Naive B cell (primary cell): Measurements from ENCODE around the gene BRF1. TPM values are rescaled to one million over a fixed set of nuclear protein-coding genes. Genes with fewer than 3 reads are reported as not detected.

ENCODE experiments used
- ATAC-seq, 2 donors: fragments of 150-1000 bp; cut with Tn5 transposase; 2 replicates each; pipeline ENCODE4 v1.10.0; 2021; ENCODE audit warnings: low read depth in 2 of 2, mild to moderate bottlenecking in 2 of 2, moderate library complexity in 2 of 2
- DNase-seq: peaks from one replicate; pipeline ENCODE4 v3.0.0; 2022
- H3K27ac Mint-ChIP-seq, 6 donors: one replicate each; pipeline ENCODE4 v1.8.0; 2020 to 2022; ENCODE audit warnings: mild to moderate bottlenecking in 6 of 6, mixed read lengths in 6 of 6, moderate library complexity in 5 of 6, inconsistent platforms in 2 of 6
- H3K27me3 Mint-ChIP-seq, 3 donors: one replicate each; pipeline ENCODE4 v1.8.0; 2021 to 2022; ENCODE audit warnings: mixed read lengths in 3 of 3, mild to moderate bottlenecking in 1 of 3
- H3K36me3 Mint-ChIP-seq, 2 donors: one replicate each; pipeline ENCODE4 v1.8.0; 2020 to 2022; ENCODE audit warnings: mixed read lengths in 2 of 2, inconsistent platforms in 1 of 2, mild to moderate bottlenecking in 1 of 2
- H3K4me1 Mint-ChIP-seq, 3 donors: one replicate each; pipeline ENCODE4 v1.8.0; 2020 to 2022; ENCODE audit warnings: mixed read lengths in 3 of 3, inconsistent platforms in 1 of 3, mild to moderate bottlenecking in 1 of 3, moderate library complexity in 1 of 3
- H3K4me3 Mint-ChIP-seq, 8 donors: one replicate each; pipeline ENCODE4 v1.8.0; 2020 to 2022; ENCODE audit warnings: mild to moderate bottlenecking in 8 of 8, mixed read lengths in 8 of 8, moderate library complexity in 8 of 8, inconsistent platforms in 2 of 8
- H3K9me3 Mint-ChIP-seq, 7 donors: one replicate each; pipeline ENCODE4 v1.8.0; 2020 to 2022; ENCODE audit warnings: mixed read lengths in 7 of 7, mild to moderate bottlenecking in 5 of 7, inconsistent platforms in 2 of 7, moderate library complexity in 1 of 7
- polyA plus RNA-seq, 6 donors: library from polyadenylated mRNA; unstranded; fragments of 300-500 nt; fragmentation: Illumina TruSeq; gene quantifications; one replicate each; pipeline ENCODE4 v1.2.3, GENCODE V29; 2021; ENCODE audit warnings: low read depth in 6 of 6

Gene BRF1
- polyA plus RNA-seq, 6 donors from 2014 or later = 3.1 to 8.9 (median 6.0) TPM

DNA sequence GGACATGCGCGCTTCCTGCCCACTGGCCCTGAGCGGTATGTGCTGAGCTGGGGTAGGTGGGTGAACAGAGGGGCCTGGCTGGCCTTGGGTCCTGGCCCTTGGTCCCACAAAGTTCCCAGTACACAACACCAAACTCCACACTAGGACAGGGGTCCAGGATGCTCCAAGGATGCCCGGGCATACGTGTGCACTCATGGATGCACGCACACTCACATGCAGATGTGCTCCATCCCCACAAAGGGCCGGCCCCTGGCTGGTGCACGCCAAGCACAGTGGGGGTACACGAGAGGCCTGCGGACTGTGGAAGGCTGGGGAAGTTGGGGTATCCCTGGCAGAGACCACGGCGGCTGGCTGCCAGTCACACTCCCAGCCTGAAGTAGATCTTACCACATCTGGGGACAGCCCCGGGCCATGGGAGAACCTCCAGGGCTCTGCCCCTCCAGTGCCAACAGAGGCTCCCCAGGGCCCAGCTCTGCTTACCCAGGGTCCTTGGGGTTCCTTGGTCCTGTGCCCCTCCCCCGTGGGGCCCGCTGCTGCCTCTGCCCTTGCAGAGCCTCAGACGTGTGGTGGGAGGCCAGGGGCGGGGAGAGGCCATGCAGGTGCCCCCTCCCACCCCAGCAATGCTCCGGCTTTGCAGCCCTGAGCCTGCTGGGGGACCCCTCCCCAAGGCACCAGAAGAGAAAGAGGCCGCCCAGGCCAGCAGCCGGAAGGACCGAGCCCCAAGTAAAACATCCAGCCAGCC is 95.7 kb downstream of the BRF1 start:
- Mint-ChIP-seq H3K4me3 (no peak overlapping the region), H3K36me3 (no peaks in the 10 kb centered on the region), H3K9me3 (no peaks in the 10 kb centered on the region), H3K4me1 (peaks cover 7 to 26% (median 19%) of the 10 kb centered on the region in 3 donors), H3K27me3 (peaks cover 0 to 13% (median 8%) of the 10 kb centered on the region in 3 donors), H3K27ac (no peak overlapping the region)
- no peak for DNase-seq
- no peak for ATAC-seq

DNA sequence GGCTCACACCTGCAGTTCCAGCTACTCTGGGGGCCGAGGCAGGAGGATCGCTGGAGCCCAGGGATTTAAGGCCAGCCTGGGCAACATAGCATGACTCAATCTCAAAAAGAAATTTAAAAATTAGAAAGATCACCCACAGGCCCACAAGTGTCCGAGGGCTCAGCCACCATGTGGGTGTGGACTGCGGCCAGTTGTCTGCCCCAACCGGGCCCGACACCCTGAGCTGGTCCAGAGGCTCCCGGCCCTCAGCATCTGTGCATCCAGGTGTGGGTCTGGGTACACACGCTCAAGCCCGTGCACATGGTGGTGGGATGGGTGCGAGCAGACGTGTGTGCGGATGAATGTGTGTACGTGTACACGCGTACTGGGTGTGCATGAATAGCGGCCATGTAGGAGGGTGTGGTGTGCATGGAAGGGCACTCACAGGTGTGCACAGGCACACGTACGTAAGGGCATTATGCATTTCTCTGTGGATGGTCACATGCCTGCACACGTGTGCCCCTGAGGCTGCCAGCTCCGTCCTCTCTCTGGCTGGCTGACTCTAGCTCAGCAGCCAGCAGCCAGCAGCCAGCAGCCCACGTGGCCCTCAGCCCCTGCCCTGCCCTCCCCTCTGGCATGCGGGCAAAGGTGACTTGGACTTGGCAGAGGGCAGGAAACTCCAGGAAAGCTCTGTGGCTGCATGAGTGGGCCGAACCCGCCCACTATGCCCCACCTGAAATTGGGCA is 96.4 kb downstream of the BRF1 start:
- H3K27ac Mint-ChIP-seq = peak overlapping the region in 4 of 6 donors; percentile 47 to 78 (median 61)
- peaks cover 7 to 26% (median 19%) of the 10 kb centered on the region in 3 donors for H3K4me1 Mint-ChIP-seq
- H3K4me3 Mint-ChIP-seq = no peak overlapping the region
- ATAC-seq = peak; percentile 20 to 51
- H3K36me3 Mint-ChIP-seq = no peaks in the 10 kb centered on the region
- H3K27me3 Mint-ChIP-seq = peaks cover 3 to 20% (median 16%) of the 10 kb centered on the region in 3 donors
- no peaks in the 10 kb centered on the region for H3K9me3 Mint-ChIP-seq
- DNase-seq = no peak

DNA sequence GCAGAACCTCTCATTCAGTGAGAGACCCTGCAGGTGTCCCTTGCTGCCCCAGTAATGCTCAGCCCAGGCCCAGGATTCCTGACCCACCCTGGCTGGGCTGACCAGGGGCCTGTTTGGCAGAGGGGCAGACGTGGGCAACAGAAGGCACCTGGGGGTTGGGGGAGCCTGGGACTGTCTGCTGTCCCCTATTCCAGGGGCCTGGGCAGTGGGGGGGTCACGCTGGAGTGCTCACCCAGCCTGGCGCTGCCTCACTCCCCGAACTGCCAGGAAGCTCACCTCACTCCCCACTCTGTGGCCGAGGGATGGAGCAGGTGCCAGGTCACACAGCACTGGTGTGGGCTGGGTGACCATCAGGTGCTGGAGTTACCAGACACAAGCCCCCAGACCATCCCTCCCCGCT is 97.1 kb downstream of the BRF1 start:
- no peak for ATAC-seq
- no peak for DNase-seq
- H3K4me3 Mint-ChIP-seq = no peak overlapping the region
- no peaks in the 10 kb centered on the region for H3K9me3 Mint-ChIP-seq
- H3K27me3 Mint-ChIP-seq = peaks cover 8 to 27% (median 22%) of the 10 kb centered on the region in 3 donors
- no peaks in the 10 kb centered on the region for H3K36me3 Mint-ChIP-seq
- H3K4me1 Mint-ChIP-seq = peaks cover 7 to 25% (median 21%) of the 10 kb centered on the region in 3 donors
- H3K27ac Mint-ChIP-seq = peak overlapping the region in 2 of 6 donors; percentile 19 to 72

DNA sequence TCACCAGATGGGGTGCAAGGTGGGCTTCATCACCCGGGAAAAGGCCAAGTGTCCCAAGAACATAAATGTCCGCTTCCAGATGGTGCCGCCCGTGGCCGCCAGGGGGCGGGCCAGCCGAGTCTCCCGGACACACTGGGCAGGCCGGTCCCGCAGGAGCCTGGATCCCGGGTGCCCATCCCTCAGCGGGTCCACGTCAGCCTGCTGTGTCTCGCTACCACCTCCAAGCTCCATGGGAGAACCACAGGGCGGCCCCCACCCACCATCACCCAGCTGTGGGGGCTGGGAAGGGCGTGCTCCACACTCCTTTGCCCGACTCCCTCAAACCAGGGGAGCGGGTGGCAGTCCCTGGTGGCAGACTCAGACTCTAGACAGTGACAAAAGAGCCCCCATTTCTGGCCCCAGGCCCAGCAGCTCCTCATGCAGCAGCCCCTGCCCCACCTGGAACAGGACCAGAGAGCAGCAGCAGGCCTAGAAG is 97.7 kb downstream of the BRF1 start:
- peak overlapping the region in 2 of 6 donors; percentile 26 to 65 for H3K27ac Mint-ChIP-seq
- peaks cover 14 to 33% (median 28%) of the 10 kb centered on the region in 3 donors for H3K27me3 Mint-ChIP-seq
- no peaks in the 10 kb centered on the region for H3K36me3 Mint-ChIP-seq
- peak; percentile 38 to 49 for ATAC-seq
- DNase-seq = peak; percentile 52
- H3K9me3 Mint-ChIP-seq = no peaks in the 10 kb centered on the region
- H3K4me3 Mint-ChIP-seq = peak overlapping the region in 1 of 8 donors; percentile 30
- H3K4me1 Mint-ChIP-seq = peaks cover 7 to 22% (median 21%) of the 10 kb centered on the region in 3 donors

- peak overlapping the region in 5 of 8 donors; percentile 12 to 64 (median 43) for H3K4me3 Mint-ChIP-seq
- no peaks in the 10 kb centered on the region for H3K36me3 Mint-ChIP-seq
- peak overlapping the region in 1 of 6 donors; percentile 79 for H3K27ac Mint-ChIP-seq
- peak; percentile 31 to 32 for ATAC-seq
- DNase-seq = peak; percentile 34
- H3K9me3 Mint-ChIP-seq = no peaks in the 10 kb centered on the region
- peaks cover 7 to 22% (median 21%) of the 10 kb centered on the region in 3 donors for H3K4me1 Mint-ChIP-seq
- H3K27me3 Mint-ChIP-seq = peaks cover 17 to 44% (median 33%) of the 10 kb centered on the region in 3 donors
Observed at GRCh38 chr14:105201925-105202513, 98.8 kb downstream of the BRF1 start.

- Mint-ChIP-seq H3K27ac (peak overlapping the region in 2 of 6 donors; percentile 47 to 54), H3K36me3 (no peaks in the 10 kb centered on the region), H3K27me3 (peaks cover 17 to 45% (median 33%) of the 10 kb centered on the region in 3 donors), H3K4me3 (peak overlapping the region in 5 of 8 donors; percentile 12 to 64 (median 43)), H3K9me3 (no peaks in the 10 kb centered on the region), H3K4me1 (peaks cover 7 to 22% (median 21%) of the 10 kb centered on the region in 3 donors)
- DNase-seq = no peak
- peak; percentile 4 to 11 for ATAC-seq
Observed at GRCh38 chr14:105201156-105201924, 99.5 kb downstream of the BRF1 start.

GRCh38 chr14:105200641-105201040 is 100.2 kb downstream of the BRF1 start:
- Mint-ChIP-seq H3K27ac (peak overlapping the region in 1 of 6 donors; percentile 38), H3K27me3 (peaks cover 20 to 52% (median 37%) of the 10 kb centered on the region in 3 donors), H3K9me3 (no peaks in the 10 kb centered on the region), H3K4me3 (no peak overlapping the region), H3K4me1 (peaks cover 12 to 26% (median 24%) of the 10 kb centered on the region in 3 donors), H3K36me3 (no peaks in the 10 kb centered on the region)
- DNase-seq (no peak), ATAC-seq (no peak)

DNA sequence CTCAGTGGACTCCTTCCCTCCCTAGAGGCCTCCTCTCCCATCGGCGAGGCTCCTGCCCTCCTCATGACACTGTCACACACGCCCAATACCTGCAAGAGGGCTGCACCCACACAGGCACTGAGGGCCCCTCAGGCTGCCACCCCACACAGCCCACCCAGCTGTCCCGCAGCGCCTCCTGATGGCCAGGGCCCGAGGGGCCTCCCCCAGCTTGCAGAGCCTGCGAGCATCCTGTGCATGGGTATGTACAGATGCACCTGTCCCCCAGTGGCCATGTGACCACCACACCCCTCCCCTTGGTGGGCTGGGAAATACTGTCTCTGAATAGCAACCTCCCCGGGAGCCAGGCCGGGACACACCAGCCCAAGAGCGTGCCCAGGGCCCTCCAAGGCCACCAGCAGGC is 100.7 kb downstream of the BRF1 start:
- Mint-ChIP-seq H3K36me3 (no peaks in the 10 kb centered on the region), H3K9me3 (no peaks in the 10 kb centered on the region), H3K27me3 (peaks cover 22 to 55% (median 41%) of the 10 kb centered on the region in 3 donors), H3K4me1 (peaks cover 15 to 29% (median 27%) of the 10 kb centered on the region in 3 donors), H3K27ac (no peak overlapping the region), H3K4me3 (peak overlapping the region in 2 of 8 donors; percentile 37 to 51)
- DNase-seq = no peak
- no peak for ATAC-seq

- peak overlapping the region in 2 of 6 donors; percentile 39 to 93 for H3K27ac Mint-ChIP-seq
- H3K36me3 Mint-ChIP-seq = no peaks in the 10 kb centered on the region
- peaks cover 22 to 64% (median 50%) of the 10 kb centered on the region in 3 donors for H3K27me3 Mint-ChIP-seq
- ATAC-seq (no peak), DNase-seq (no peak)
- no peak overlapping the region for H3K4me3 Mint-ChIP-seq
- no peaks in the 10 kb centered on the region for H3K9me3 Mint-ChIP-seq
- peaks cover 22 to 27% (median 25%) of the 10 kb centered on the region in 3 donors for H3K4me1 Mint-ChIP-seq
Observed at GRCh38 chr14:105199093-105199492, 101.7 kb downstream of the BRF1 start.

DNA sequence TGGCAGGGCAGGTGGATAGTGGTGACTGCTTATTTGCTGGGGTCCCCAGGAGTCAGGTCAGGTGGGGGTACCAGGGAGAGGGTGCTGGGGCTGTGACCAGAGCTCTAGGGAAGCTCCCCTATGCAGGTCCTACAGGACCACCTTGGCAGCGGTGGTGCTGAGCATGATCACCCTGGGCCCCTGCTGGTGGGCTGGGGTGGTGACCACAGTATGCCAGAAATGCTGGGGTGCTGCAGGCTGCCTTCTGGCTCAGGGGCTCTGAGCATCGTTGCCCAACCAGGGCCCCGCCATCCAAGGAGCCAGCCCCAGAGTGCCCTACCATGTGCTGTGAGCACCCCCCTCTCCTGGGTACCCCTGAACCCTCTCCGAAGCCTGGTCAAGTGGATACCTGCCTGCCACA is 102.2 kb downstream of the BRF1 start:
- Mint-ChIP-seq H3K36me3 (no peaks in the 10 kb centered on the region), H3K4me1 (peaks cover 26 to 32% (median 30%) of the 10 kb centered on the region in 3 donors), H3K27ac (peak overlapping the region in 3 of 6 donors; percentile 22 to 93 (median 38)), H3K9me3 (no peaks in the 10 kb centered on the region), H3K27me3 (peaks cover 27 to 69% (median 54%) of the 10 kb centered on the region in 3 donors), H3K4me3 (peak overlapping the region in 1 of 8 donors; percentile 36)
- DNase-seq = no peak
- ATAC-seq = no peak

DNA sequence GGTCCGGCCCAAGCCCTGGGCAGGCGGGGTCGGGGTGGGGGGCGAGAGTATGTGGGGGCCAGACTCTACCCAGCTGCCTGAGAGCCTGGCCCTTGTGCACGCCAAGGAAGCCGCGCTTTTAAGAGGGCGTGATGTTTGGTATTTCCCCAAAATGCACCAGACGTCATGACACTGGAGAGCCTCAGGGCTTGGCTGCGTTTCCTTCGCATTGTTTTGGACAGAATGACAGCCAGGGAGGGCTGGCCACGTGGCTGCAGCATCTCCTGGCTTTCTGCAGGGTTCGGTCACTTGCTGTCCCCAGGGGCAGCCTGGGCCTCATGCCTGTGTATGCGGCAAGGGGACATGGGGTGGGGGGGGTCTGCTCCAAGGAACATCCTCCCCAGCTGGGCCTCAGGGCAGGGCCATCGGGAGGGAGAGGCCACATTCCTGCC is 103.6 kb downstream of the BRF1 start:
- Mint-ChIP-seq H3K27me3 (peaks cover 27 to 70% (median 54%) of the 10 kb centered on the region in 3 donors), H3K27ac (peak overlapping the region in 1 of 6 donors; percentile 22), H3K4me1 (peaks cover 28 to 39% (median 32%) of the 10 kb centered on the region in 3 donors), H3K4me3 (peak overlapping the region in 2 of 8 donors; percentile 41 to 65), H3K36me3 (no peaks in the 10 kb centered on the region), H3K9me3 (no peaks in the 10 kb centered on the region)
- DNase-seq (peak; percentile 52), ATAC-seq (peak; percentile 71 to 73)

- no peak for DNase-seq
- ATAC-seq = peak; percentile 4 to 9
- H3K27me3 Mint-ChIP-seq = peaks cover 27 to 66% (median 54%) of the 10 kb centered on the region in 3 donors
- peak overlapping the region in 2 of 6 donors; percentile 66 to 78 for H3K27ac Mint-ChIP-seq
- H3K4me1 Mint-ChIP-seq = peaks cover 23 to 31% (median 25%) of the 10 kb centered on the region in 3 donors
- H3K9me3 Mint-ChIP-seq = no peaks in the 10 kb centered on the region
- peak overlapping the region in 2 of 8 donors; percentile 40 to 65 for H3K4me3 Mint-ChIP-seq
- H3K36me3 Mint-ChIP-seq = no peaks in the 10 kb centered on the region
Observed at GRCh38 chr14:105196265-105196960, 104.4 kb downstream of the BRF1 start.
